GM19452 (cell line): ENCODE results near the gene ARHGEF12.

Source experiments
- ATAC-seq: cut with Tn5 transposase; IDR thresholded peaks from one replicate; pipeline ENCODE4 v1.9.1; 2021; ENCODE audit not compliant: unreplicated experiment

Gene ARHGEF12

GRCh38 chr11:120528749-120529148 lies 192.5 kb downstream of the ARHGEF12 start:
- ATAC-seq = no peak

GRCh38 chr11:120529214-120529613 lies 193.0 kb downstream of the ARHGEF12 start:
- ATAC-seq = no peak

- no peak for ATAC-seq
Measured at GRCh38 chr11:120529911-120530310, 193.7 kb downstream of the ARHGEF12 start.

GRCh38 chr11:120532082-120532831 lies 196.0 kb downstream of the ARHGEF12 start:
- no peak for ATAC-seq

GRCh38 chr11:120532832-120533196 lies 196.6 kb downstream of the ARHGEF12 start:
- ATAC-seq = no peak

- no peak for ATAC-seq
Measured at GRCh38 chr11:120536091-120536796, 200.0 kb downstream of the ARHGEF12 start.

- ATAC-seq = no peak
Measured at GRCh38 chr11:120536797-120537169, 200.6 kb downstream of the ARHGEF12 start.

- ATAC-seq = no peak
Measured at GRCh38 chr11:120537996-120538395, 201.8 kb downstream of the ARHGEF12 start.

- no peak for ATAC-seq
Measured at GRCh38 chr11:120538707-120539106, 202.5 kb downstream of the ARHGEF12 start.
